LHCN-M2 (cell line): Measurements from ENCODE around the gene GCM1. TPM values are rescaled to one million over a fixed set of nuclear protein-coding genes. Genes with fewer than 3 reads are reported as not detected.
"Not testable (repeated sequence)": the region's sequence is repeated elsewhere in the genome, so short reads cannot be mapped to it uniquely, and the experiment has no call there.

Source experiments
- DNase-seq: peaks from one replicate; pipeline ENCODE4 v3.0.0-alpha.2; 2012; ENCODE audit warnings: low read depth
- polyA plus RNA-seq: library from polyadenylated mRNA; unstranded; fragments of >200 nt; gene quantifications from one replicate; pipeline ENCODE4 v1.2.1, GENCODE V29; 2012; ENCODE audit warnings: missing spikeins
- total RNA-seq: library from RNA; depleted of rRNA; stranded (reverse); fragments of >200 nt; gene quantifications from 2 replicates; pipeline ENCODE4 v1.2.3, GENCODE V29; 2014; rRNA removed

Gene GCM1, protein sequence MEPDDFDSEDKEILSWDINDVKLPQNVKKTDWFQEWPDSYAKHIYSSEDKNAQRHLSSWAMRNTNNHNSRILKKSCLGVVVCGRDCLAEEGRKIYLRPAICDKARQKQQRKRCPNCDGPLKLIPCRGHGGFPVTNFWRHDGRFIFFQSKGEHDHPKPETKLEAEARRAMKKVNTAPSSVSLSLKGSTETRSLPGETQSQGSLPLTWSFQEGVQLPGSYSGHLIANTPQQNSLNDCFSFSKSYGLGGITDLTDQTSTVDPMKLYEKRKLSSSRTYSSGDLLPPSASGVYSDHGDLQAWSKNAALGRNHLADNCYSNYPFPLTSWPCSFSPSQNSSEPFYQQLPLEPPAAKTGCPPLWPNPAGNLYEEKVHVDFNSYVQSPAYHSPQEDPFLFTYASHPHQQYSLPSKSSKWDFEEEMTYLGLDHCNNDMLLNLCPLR
- total RNA-seq, result not detected in 2 replicates
- polyA plus RNA-seq, result not detected

DNA sequence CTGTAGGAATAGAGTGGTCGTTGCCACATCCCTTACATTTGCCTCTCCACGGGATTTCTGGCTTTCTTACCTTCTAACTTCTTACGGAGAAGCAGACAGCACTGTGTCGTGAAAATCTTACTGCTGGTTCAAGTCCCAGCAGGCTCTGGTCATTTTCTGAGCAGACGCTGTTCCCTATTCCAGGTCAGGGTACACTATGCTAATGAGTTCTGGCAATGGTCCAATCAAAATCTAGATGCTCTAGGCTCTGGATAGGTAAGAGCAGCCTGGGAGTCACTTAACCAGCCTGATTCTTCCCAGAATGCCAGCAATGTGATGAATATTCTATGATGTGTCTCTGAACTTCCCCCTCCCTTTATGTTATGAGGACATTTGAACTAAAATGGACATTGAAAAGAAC, at the start of gene GCM1:
Gene GCM1 (minus strand): TSS at position 158 of the 400 bp plus-strand sequence. CDS start 3,209 bp downstream, outside the sequence.
- no peak for DNase-seq

DNA sequence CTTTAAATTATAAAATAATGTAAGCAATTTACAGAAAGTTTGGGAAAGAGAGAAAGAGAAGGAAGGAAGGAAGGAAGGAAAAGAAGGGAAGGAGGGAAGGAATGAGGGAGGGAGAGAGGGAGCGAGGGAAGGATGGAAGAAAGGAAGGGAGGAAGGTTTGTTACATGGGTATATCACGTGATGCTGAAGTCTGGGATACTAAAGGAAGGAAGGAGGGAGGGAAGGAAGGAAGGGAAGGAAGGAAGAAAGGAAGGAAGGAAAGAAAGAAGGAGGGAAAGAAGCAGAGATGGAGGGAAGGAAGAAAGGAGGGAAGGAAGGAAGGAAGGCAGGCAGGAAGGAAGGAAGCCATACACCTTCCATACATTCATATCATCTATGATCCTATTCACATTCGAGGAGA, 48.9 kb upstream of the GCM1 start:
- no peak for DNase-seq

DNA sequence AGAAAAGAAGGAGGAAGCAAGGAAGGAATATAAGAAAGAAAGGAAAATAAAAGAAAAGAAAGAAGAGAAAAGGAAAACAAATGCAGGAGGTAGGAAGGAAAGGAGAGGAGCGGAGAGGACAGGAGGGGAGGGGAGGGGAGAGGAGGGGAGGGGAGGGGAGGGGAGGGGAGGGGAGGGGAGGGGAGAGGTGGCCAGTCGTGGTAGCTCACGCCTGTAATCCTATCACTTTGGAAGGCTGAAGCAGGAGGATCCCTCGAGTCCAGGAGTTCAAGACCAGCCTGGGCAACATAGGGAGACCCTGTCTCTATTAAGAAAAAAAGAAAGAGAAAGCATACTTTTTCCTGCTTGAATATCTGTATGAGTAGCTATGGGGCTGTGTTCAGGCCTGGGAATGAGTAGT, 46.4 kb upstream of the GCM1 start:
- DNase-seq, result no peak

DNA sequence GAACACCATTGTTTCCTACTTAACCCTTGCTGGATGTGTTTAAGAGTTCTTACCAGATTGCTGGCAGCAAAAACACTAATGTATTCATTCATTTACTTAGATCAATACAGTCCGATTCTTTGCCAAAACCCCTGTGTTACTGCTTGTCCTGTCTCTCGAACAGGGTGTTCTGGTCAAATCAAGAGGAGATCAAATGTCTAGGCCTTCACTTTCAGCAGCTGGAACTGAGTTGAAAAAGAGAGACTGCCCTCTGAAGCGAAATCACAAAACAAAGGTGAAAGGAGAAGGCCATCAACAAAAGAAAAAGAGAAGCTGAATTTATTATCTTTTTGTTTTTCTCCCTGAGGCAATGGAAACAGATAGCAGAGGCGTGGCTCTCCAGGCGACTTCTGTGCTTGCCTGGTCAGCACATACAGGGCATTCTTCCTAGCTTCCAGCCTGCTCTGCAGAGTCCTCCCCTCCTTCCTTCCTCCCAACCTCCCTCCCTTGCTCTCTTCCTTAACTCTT, 44.1 kb upstream of the GCM1 start:
- no peak for DNase-seq

DNA sequence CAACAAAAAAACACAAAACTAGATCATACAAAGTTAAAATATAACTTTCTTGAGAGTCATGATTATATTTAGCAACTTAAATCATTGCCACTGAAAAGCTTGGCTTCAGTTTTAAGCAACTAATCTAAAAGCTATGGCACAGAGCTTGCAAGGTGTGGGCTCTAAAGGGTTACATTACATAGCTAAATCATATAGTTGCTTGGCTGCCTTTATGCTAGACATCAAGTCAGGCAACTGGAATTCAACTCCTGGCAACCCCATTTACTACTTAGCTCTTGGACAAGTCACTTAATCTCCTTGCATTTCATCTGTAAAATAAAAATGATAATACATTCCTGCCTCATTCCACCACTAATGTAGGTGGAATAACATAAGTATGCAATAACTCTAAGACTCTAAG, 40.9 kb upstream of the GCM1 start:
- DNase-seq, result no peak

DNA sequence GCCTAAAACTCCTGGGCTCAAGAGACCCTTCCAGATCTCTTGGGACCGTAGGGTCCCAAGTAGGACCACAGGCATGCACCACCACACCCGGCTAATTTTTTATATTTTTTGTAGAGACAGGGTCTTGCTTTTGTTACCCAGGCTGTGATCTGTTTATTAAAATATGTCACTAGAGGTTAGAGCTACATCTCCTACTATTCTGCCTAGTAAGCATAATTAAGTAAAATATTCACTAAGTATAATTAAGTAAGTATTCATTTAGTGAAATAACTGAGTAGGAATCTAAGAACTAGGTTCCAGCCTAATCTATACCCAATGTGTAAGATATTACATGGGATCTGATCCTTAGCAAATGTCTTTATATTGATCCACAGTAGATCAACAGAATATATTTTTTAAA, 40.2 kb upstream of the GCM1 start:
- DNase-seq, result no peak

DNA sequence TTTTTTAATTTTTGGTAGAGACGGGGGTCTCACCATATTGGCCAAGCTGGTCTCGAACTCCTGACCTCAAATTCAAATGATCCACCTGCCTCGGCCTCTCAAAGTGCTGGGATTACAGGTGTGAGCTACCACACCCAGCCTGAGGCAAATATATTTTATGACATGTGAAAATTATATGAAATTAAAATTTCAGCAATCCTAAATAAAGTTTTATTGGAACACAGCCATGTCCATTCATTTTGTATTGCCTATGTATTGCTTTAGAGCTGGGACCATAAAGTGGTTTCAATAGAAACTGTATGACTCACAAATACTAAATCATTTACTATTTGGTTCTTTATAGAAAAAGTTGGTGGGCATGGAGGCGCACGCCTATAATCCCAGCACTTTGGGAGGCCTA, 32.0 kb upstream of the GCM1 start:
- no peak for DNase-seq

DNA sequence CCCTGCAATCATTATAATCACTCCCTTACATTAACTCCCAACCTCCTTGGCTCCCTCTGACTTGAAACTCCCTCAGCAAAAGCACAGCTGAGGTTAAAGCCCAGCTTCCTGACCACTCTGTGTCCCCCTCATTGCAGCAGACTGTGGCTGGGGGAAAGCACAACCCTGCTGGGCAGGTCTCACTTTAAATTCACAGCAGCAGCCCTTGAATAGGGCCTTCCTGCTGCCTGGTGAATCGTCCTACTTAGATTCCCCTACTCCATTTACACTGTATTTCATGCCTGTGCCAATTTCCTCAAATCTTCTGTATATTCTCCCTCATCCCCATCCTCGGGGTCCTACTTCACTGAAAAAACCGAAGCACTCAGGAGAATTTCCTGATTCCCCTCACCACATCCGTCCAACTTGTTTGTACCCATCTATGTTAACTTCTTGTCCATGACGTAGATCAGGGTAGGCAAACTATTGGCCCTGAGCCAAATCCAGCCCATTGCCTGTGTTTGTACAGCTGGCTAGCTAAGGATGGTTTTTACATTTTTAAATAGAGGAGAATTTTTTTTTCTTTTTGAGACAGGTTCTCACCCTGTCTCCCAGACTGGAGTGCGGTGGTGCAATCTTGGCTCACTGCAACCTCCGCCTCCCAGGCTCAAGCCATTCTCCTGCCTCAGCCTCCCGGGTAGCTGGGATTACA, 31.5 kb upstream of the GCM1 start:
- DNase-seq, result peak; percentile 69

DNA sequence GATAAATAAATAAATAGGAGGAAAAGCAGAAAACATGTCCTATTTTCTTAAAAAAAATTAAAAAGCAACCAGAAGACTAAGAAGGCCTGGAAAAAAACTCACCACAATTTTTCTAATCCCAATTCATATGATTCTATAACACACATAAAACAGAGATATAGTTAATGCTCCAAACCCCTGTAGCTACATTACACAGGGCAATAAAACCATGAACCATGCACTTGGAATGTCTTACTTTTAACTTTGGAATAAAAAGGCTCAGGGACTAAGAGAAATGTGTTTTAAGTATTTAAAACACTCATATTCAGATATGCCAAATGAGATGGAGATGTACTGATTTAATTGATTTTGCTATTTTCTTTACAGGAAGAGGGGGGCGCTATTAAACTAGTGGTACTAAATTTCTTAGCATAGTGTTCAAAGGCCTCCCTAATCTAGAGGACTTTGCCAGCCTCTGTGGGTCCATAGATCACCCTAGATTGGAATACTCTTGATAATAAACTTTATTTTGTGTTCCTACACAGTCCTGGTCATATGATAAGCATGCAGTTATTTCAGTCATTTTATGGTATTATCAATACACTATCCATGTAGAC, 30.3 kb upstream of the GCM1 start:
- no peak for DNase-seq

DNA sequence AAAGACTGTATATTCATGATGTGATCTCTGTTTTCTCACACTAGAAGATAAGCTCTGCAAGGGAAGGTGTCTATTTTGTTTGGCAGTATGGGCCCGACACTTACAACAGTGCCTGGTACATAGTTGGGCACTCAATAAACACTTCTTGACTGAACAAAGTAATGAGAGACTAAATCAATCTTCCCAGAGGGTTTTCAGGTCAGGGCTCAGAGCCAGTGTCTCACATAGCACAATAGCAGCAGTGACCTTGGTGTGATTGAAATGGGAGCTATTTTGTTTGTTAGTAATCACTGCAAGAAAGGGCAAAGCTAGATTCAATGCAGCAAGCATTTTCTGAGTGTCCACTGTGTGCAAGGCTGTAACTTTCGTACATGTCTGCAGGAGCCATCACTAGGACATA, 26.4 kb upstream of the GCM1 start:
- no peak for DNase-seq

DNA sequence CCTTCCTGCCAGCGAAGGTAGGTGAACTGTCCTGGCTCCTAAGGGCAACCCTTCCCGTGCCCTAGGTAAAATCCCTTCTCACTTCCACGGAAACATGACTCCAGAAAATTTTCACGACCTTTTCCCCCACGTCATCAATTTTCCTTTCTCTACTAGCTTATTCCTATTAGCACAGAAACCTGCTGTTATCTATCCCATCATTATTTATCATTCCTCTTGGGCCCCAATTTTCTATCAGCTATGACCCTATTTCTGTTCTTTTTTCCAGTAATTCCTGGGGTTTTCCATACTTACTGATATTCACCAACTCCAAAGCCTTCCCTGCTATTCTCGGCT, 23.8 kb upstream of the GCM1 start:
- no peak for DNase-seq

DNA sequence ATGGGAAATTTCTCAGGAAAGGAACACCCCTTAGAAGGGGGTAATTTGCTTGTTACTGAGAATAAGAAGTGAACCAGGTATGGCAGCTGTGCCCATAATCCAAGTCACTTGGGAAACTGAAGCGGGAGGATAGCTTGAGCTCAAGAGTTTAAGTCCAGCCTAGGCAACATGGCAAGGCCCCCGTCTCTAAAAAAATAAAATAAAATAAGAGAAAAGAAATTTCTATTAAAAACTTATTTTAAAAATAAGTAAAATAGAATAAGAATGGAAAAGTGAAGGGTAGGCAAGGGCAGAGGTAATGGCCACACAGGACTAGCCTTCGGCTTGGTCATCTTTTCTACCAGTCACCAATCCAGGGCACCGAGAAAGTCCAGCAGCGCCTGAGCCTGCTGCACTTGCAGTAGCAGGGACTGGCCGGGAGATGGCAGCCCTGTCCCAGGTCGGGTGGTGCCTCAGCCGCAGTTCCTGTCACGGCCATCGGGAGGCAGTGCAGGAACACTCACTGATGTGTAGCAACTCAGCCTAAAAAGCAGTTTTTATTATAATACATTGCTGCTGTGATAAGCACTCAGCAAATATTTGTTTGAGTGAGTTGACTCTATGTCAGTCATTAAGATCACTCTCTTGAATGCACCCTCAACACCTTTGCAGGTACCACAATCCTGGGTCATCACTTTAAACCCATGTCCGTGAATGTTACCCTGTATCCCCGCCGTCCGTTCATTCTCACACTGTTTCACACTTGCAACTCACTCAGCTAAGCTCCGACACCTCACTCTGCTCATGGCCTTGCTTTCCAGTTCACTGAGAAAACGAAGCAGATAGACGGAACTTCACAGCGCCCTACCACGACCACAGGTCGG, 23.2 kb upstream of the GCM1 start:
- peak; percentile 60 for DNase-seq

DNA sequence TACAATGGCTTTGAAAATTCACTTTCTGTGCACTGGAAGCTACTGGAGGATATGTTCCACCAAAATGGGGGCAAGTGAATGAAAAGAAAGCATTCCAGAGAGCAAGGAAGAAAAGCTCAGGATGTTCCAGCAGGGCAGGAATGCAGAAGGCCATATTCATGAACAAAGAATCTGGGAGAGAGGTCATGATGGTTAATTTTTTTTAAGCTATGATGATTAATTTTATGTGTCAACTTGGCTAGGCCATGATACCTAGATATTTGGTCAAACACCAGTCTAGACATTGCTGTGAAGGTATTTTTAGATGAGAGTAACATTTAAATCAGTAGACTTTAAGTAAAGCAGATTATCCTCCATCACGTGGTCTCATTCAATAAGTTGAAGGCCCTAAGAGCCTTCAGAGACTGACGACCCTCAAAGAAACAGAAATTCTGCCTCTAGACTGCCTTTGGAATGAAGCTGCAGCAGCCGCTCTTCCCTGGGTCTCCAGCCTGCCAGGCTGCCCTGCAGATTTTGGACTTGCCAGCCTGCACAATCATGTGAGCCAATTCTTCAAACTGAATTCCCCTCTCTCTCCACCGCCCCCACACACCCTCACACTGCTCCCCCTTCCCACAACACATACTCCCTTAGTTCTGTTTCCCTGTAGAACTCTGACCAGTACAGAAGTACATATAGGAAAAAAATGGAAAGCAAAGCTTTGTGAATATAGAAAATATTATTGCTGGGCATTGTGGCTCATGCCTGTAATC, 20.1 kb upstream of the GCM1 start:
- peak; percentile 61 for DNase-seq

DNA sequence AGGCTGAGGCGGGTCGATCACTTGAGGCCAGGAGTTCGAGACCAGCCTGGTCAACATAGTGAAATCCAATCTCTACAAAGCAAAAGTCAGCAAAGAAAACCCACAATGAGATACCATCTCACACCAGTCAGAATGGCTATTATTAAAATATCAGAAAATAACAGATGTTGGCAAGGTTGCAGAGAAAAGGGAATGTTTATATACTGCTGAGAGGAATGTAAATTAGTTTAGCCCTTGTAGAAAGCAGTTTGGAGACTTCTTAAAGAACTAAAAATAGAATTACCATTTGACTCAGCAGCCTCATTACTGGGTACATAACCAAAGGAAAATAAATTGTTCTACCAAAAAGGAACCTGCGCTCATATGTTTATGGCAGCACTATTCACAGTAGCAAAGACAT, 16.7 kb upstream of the GCM1 start:
- no peak for DNase-seq

DNA sequence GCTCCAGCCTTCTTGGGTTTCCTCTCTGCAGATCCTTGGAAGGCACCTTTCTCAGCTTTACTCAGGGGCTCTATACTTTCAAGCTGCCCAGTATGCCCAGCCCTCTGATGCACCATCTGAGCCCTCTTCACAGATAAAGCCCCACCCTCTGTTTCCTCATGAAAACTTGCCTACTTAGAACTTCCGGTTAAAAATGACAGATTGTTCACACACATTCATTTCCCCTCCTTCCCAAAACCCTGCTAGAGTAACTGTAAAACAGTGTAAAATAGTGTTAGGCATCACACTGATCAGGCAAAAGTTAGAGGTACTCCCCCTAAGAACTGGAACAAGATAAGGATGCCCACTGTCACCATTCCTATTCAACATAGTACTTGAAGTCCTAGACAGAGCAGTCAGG, 14.0 kb upstream of the GCM1 start:
- DNase-seq, result no peak

DNA sequence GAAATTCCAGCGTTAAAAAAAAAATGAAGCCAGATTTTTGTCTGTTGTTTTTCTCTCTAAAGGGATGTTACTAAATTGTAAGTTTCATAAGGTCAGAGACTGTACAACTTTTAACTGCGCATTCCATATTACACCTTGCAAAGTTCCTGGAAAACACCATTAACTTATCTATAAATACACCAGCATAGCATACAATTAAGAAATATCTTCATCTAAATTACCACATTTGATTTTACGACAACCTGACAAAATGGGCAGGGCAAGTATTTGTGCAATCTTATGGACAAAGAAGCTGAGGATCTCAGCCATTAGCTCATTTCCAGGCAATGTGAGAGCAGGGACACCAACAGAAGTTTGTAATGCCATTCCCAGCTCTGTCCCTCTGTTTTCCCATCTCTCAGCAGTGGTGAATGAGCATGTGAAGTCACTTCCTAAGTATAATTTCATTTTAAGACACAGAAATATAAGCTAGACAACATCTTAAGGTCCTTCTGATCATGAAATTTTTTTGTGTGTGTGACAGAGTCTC, 12.9 kb upstream of the GCM1 start:
- DNase-seq, result no peak

DNA sequence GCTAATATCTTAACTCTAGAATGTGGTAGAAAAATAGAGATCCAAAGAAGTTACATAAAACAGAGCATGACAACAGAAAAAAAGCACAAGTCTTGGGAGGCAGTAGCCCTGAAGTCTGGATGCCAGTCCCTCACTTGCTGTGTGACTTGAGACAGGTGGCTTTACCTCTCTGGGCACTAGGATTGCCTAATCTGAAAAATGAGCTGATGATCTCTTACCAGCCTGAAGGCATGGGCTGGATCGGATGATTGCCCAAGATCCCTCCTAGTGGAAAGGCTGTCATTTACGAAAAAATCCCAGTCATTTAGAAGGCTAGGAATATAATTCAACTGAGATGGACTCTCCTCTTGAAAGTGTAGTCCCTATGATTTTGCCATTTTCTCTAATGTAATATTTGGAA, 10.9 kb upstream of the GCM1 start:
- peak; percentile 27 for DNase-seq

DNA sequence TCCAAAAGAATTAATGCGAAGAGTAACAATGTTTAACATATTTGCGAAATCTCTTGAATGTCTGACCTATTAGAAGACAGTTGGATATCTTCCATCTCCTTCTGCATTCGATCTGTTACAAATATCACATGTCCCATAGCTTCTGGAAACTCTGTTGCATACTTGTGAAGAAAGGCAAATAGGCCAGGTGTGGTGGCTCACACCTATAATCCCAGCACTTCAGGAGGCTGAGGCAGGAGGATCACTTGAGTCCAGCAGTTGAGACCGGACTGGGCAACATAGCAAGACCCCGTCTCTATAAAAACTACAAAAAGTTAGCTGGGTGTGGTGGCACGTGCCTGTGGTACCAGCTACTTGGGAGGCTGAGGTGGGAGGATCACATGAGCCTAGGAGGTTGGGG, 9.4 kb upstream of the GCM1 start:
- DNase-seq, result not testable (repeated sequence)

DNA sequence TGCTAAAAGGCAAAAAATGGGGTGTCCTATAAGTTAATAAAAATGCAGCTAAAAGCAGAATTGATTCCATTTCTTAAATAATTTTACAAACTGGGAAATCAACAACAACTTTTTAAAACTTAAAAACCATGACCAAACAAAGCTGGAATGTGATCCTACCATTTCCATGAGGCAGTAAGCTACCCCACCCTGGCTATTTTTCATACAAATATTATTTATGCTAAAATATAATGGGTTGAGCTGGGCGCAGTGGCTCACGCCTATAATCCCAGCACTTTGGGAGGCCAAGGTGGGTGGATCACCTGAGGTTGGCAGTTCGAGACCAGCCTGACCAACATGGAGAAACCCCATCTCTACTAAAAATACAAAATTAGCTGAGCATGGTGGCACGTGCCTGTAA, 6.6 kb upstream of the GCM1 start:
- not testable (repeated sequence) for DNase-seq

DNA sequence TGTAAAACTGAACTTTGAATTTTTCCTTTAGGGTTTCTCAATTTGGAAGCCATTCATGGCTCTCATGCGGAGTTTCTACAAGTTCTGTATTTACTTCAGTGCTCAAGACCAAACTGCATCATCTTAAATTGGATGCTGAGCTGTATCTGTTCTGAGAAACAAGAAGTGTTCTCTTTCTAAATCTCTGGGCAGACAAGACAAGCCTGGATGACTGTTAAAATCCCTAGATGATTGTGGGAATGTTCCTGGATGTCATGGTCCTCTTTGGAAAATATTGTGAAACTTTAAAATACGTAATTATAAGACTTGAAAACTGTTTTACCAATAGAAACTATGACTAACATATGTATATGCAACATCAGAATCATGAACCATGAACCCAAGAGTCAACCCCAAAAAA, 6.2 kb upstream of the GCM1 start:
- peak; percentile 6 for DNase-seq

DNA sequence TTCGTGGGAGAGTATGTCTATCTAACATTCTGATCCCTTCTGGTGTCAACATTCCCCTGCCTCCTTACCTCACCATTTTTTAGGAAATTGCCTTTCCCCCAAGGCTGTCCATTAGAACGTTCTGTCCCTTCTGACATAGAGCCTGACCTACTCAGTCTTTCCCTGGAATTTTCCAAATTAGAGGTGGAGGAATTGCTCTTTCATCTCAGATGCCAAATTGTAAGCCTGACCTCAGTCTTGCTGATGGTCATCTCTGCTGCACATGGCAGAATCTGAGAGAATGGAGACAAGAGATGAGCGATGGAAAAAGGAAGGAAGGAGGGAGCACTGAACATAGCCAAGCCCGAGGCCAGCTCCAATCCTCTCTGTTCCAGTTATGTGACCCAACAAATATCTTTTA, 5.4 kb upstream of the GCM1 start:
- DNase-seq, result no peak
